ENCODE measurements around the gene ATP8A2. TPM values are rescaled to one million over a fixed set of nuclear protein-coding genes. Genes with fewer than 3 reads are reported as not detected.

The ATP8A2 gene
- total RNA-seq, 1 experiment from 2014 or later, result 1.1 TPM

- DNase-seq (ENCODE audit: low spot score), result peak; percentile 11
Observed at GRCh38 chr13:25384758-25385410, 13.1 kb downstream of the ATP8A2 start.

GRCh38 chr13:25391932-25392331 lies 20.2 kb downstream of the ATP8A2 start:
- no peak for DNase-seq (ENCODE audit: low spot score)

- no peak for DNase-seq (ENCODE audit: low spot score)
Observed at GRCh38 chr13:25394402-25395060, 22.8 kb downstream of the ATP8A2 start.

GRCh38 chr13:25397763-25398162 lies 26.0 kb downstream of the ATP8A2 start:
- DNase-seq (ENCODE audit: low spot score), result no peak

- DNase-seq (ENCODE audit: low spot score), result no peak
Observed at GRCh38 chr13:25400925-25401324, 29.2 kb downstream of the ATP8A2 start.

GRCh38 chr13:25401958-25402357 lies 30.2 kb downstream of the ATP8A2 start:
- no peak for DNase-seq (ENCODE audit: low spot score)

- no peak for DNase-seq (ENCODE audit: low spot score)
Observed at GRCh38 chr13:25406377-25406776, 34.6 kb downstream of the ATP8A2 start.

GRCh38 chr13:25409938-25410337 lies 38.2 kb downstream of the ATP8A2 start:
- no peak for DNase-seq (ENCODE audit: low spot score)

GRCh38 chr13:25415241-25415640 lies 43.5 kb downstream of the ATP8A2 start:
- DNase-seq (ENCODE audit: low spot score), result no peak

GRCh38 chr13:25417535-25417934 lies 45.8 kb downstream of the ATP8A2 start:
- no peak for DNase-seq (ENCODE audit: low spot score)

GRCh38 chr13:25420161-25420560 lies 48.4 kb downstream of the ATP8A2 start:
- DNase-seq (ENCODE audit: low spot score), result no peak

GRCh38 chr13:25421612-25422011 lies 49.8 kb downstream of the ATP8A2 start:
- no peak for DNase-seq (ENCODE audit: low spot score)

- no peak for DNase-seq (ENCODE audit: low spot score)
Observed at GRCh38 chr13:25422153-25422552, 50.4 kb downstream of the ATP8A2 start.

GRCh38 chr13:25423831-25424230 lies 52.1 kb downstream of the ATP8A2 start:
- DNase-seq (ENCODE audit: low spot score), result no peak

- DNase-seq (ENCODE audit: low spot score), result no peak
Observed at GRCh38 chr13:25429466-25429865, 57.7 kb downstream of the ATP8A2 start.

GRCh38 chr13:25432691-25433090 lies 60.9 kb downstream of the ATP8A2 start:
- no peak for DNase-seq (ENCODE audit: low spot score)

GRCh38 chr13:25440061-25440460 lies 68.3 kb downstream of the ATP8A2 start:
- DNase-seq (ENCODE audit: low spot score), result no peak

GRCh38 chr13:25446261-25446660 lies 74.5 kb downstream of the ATP8A2 start:
- no peak for DNase-seq (ENCODE audit: low spot score)

GRCh38 chr13:25447396-25447795 lies 75.6 kb downstream of the ATP8A2 start:
- no peak for DNase-seq (ENCODE audit: low spot score)

- DNase-seq (ENCODE audit: low spot score), result no peak
Observed at GRCh38 chr13:25453850-25454365, 82.1 kb downstream of the ATP8A2 start.

GRCh38 chr13:25455146-25455545 lies 83.4 kb downstream of the ATP8A2 start:
- no peak for DNase-seq (ENCODE audit: low spot score)

GRCh38 chr13:25457566-25457965 lies 85.8 kb downstream of the ATP8A2 start:
- DNase-seq (ENCODE audit: low spot score), result no peak

All from H4 (cell line).